HG03432 (cell line): ENCODE measurements around the gene NPAS2.

Source experiments
- ATAC-seq: cut with Tn5 transposase; IDR thresholded peaks from one replicate; pipeline ENCODE4 v1.9.1; 2021; ENCODE audit warnings: mild to moderate bottlenecking, moderate library complexity; ENCODE audit not compliant: unreplicated experiment

The NPAS2 gene

GRCh38 chr2:100960688-100961087 is 140.7 kb downstream of the NPAS2 start:
- no peak for ATAC-seq

GRCh38 chr2:100962366-100963025 is 142.6 kb downstream of the NPAS2 start:
- ATAC-seq = no peak

- no peak for ATAC-seq
Measured at GRCh38 chr2:100963026-100963375, 143.1 kb downstream of the NPAS2 start.

GRCh38 chr2:100964222-100964621 is 144.3 kb downstream of the NPAS2 start:
- ATAC-seq = no peak

GRCh38 chr2:100964681-100965169 is 144.8 kb downstream of the NPAS2 start:
- no peak for ATAC-seq

- no peak for ATAC-seq
Measured at GRCh38 chr2:100965596-100965995, 145.7 kb downstream of the NPAS2 start.

GRCh38 chr2:100967716-100968115 is 147.8 kb downstream of the NPAS2 start:
- no peak for ATAC-seq

GRCh38 chr2:100968146-100969145 is 148.5 kb downstream of the NPAS2 start:
- ATAC-seq = no peak

GRCh38 chr2:100969998-100970397 is 150.1 kb downstream of the NPAS2 start:
- ATAC-seq = no peak

- ATAC-seq = no peak
Measured at GRCh38 chr2:100971221-100971620, 151.3 kb downstream of the NPAS2 start.

GRCh38 chr2:100972452-100972851 is 152.5 kb downstream of the NPAS2 start:
- ATAC-seq = no peak

GRCh38 chr2:100974712-100975520 is 155.0 kb downstream of the NPAS2 start:
- no peak for ATAC-seq

- ATAC-seq = no peak
Measured at GRCh38 chr2:100975521-100975785, 155.5 kb downstream of the NPAS2 start.

GRCh38 chr2:100976061-100976460 is 156.1 kb downstream of the NPAS2 start:
- no peak for ATAC-seq

GRCh38 chr2:100976645-100977391 is 156.9 kb downstream of the NPAS2 start:
- ATAC-seq = peak; percentile 92

- no peak for ATAC-seq
Measured at GRCh38 chr2:100977511-100977910, 157.6 kb downstream of the NPAS2 start.

GRCh38 chr2:100978582-100979191 is 158.7 kb downstream of the NPAS2 start:
- ATAC-seq = no peak

GRCh38 chr2:100980046-100980445 is 160.1 kb downstream of the NPAS2 start:
- no peak for ATAC-seq

GRCh38 chr2:100981011-100981410 is 161.1 kb downstream of the NPAS2 start:
- ATAC-seq = no peak

GRCh38 chr2:100982431-100982861 is 162.5 kb downstream of the NPAS2 start:
- no peak for ATAC-seq
